HEK293 (cell line): Measurements from ENCODE around the gene RPS24.

Source experiments
- CTCF ChIP-seq: fragments of 450-650 bp; formaldehyde crosslinking; IDR thresholded peaks from 2 replicates; pipeline ENCODE4 v1.5.1; 2016; ENCODE audit warnings: missing biosample characterization, missing genetic modification characterization
- PATZ1 ChIP-seq: fragments of 450-650 bp; formaldehyde crosslinking; IDR thresholded peaks from 2 replicates; pipeline ENCODE4 v1.5.1; 2016; ENCODE audit warnings: missing biosample characterization, missing genetic modification characterization
- TCF7L2 ChIP-seq: IDR thresholded peaks from 2 replicates; pipeline ENCODE4 v1.6.1; 2011; ENCODE audit warnings: low read depth, mild to moderate bottlenecking, inconsistent platforms, low read length, moderate library complexity, borderline replicate concordance
- ZFP3 ChIP-seq: fragments of 450-650 bp; formaldehyde crosslinking; IDR thresholded peaks from 2 replicates; pipeline ENCODE4 v1.5.1; 2016; ENCODE audit warnings: low read depth, missing biosample characterization, missing genetic modification characterization
- ZNF121 ChIP-seq: fragments of 450-650 bp; formaldehyde crosslinking; IDR thresholded peaks from 2 replicates; pipeline ENCODE4 v1.5.1; 2016; ENCODE audit warnings: missing biosample characterization, missing genetic modification characterization
- ZNF18 ChIP-seq: fragments of 450-650 bp; formaldehyde crosslinking; IDR thresholded peaks from 2 replicates; pipeline ENCODE4 v1.5.1; 2016; ENCODE audit warnings: missing biosample characterization, missing genetic modification characterization
- ZNF223 ChIP-seq: fragments of 450-650 bp; formaldehyde crosslinking; IDR thresholded peaks from 2 replicates; pipeline ENCODE4 v1.5.1; 2016; ENCODE audit warnings: missing biosample characterization, missing genetic modification characterization
- ZNF792 ChIP-seq: fragments of 450-650 bp; formaldehyde crosslinking; IDR thresholded peaks from 2 replicates; pipeline ENCODE4 v1.5.1; 2016; ENCODE audit warnings: missing biosample characterization, missing genetic modification characterization

- TF ChIP-seq CTCF (no peak), ZNF121 (no peak), ZNF223 (tag by site-specific recombination) (no peak), ZNF18 (no peak), ZNF792 (tag by site-specific recombination) (no peak), PATZ1 (tag by site-specific recombination) (no peak), ZFP3 (tag by site-specific recombination) (no peak), TCF7L2 (no peak)
Observed at GRCh38 chr10:78009662-78010061, 24.0 kb upstream of the RPS24 start.
